Natural killer cell (primary cell): Measurements from ENCODE around the gene TIMM10B. TPM values are rescaled to one million over a fixed set of nuclear protein-coding genes. Genes with fewer than 3 reads are reported as not detected.

Source experiments
- ATAC-seq, 3 donors: fragments of 150-1000 bp in 2 of 3; fragments of 200-7000 bp in 1 of 3; cut with Tn5 transposase; 1 replicate in 1 of 3; 2 replicates in 2 of 3; pipeline ENCODE4 v1.10.0; 2021; ENCODE audit warnings: mild to moderate bottlenecking in 2 of 3, moderate library complexity in 2 of 3
- DNase-seq, 2 donors: peaks; one replicate each; pipeline versions ENCODE4 v3.0.0 to v3.0.0-alpha.2; 2013 to 2021; ENCODE audit warnings: mixed read lengths in 1 of 2
- H3K27ac ChIP-seq: one replicate; pipeline ENCODE4 v1.5.1; 2013; ENCODE audit warnings: mild to moderate bottlenecking, low read length
- H3K27me3 ChIP-seq: one replicate; pipeline ENCODE4 v1.6.1; 2013; ENCODE audit warnings: low read length; ENCODE audit not compliant: control insufficient read depth, insufficient read depth
- H3K36me3 ChIP-seq: one replicate; pipeline ENCODE4 v1.6.1; 2013; ENCODE audit warnings: low read length; ENCODE audit not compliant: control insufficient read depth, insufficient read depth
- H3K4me1 ChIP-seq: one replicate; pipeline ENCODE4 v1.6.1; 2013; ENCODE audit warnings: low read length; ENCODE audit not compliant: control insufficient read depth, insufficient read depth
- H3K4me3 ChIP-seq: one replicate; pipeline ENCODE4 v1.5.1; 2013; ENCODE audit warnings: low read length
- H3K9me3 ChIP-seq: one replicate; pipeline ENCODE4 v1.6.1; 2013; ENCODE audit warnings: low read length; ENCODE audit not compliant: control insufficient read depth, insufficient read depth
- H3K27ac Mint-ChIP-seq, 2 donors: one replicate each; pipeline ENCODE4 v1.8.0; 2022; ENCODE audit warnings: mild to moderate bottlenecking in 2 of 2, mixed read lengths in 2 of 2, moderate library complexity in 1 of 2
- H3K27me3 Mint-ChIP-seq, 2 donors: one replicate each; pipeline ENCODE4 v1.8.0; 2022; ENCODE audit warnings: low read depth in 2 of 2, mixed read lengths in 2 of 2
- H3K36me3 Mint-ChIP-seq: one replicate; pipeline ENCODE4 v1.8.0; 2022; ENCODE audit warnings: mixed read lengths
- H3K4me1 Mint-ChIP-seq, 2 donors: one replicate each; pipeline ENCODE4 v1.8.0; 2022; ENCODE audit warnings: mixed read lengths in 2 of 2
- H3K4me3 Mint-ChIP-seq: one replicate; pipeline ENCODE4 v1.8.0; 2022; ENCODE audit warnings: mild to moderate bottlenecking, moderate library complexity, mixed read lengths
- H3K9me3 Mint-ChIP-seq, 2 donors: one replicate each; pipeline ENCODE4 v1.8.0; 2022; ENCODE audit warnings: mixed read lengths in 2 of 2
- WGBS: methylation state at CpG from one replicate; pipeline ENCODE4 v1.1.7; 2013; ENCODE audit warnings: missing lambda C conversion rate; ENCODE audit not compliant: insufficient coverage; 5-methylcytosine and 5-hydroxymethylcytosine counted together
- intact Hi-C: fragments of 100-400 bp; cut with micrococcal nuclease; formaldehyde crosslinking; loops from one replicate; pipeline ENCODE4 v1.14.2; 2022
- total RNA-seq, 4 donors: library from RNA; stranded (reverse); fragments of 120-200 nt in 1 of 4; gene quantifications; one replicate each; pipeline versions ENCODE4 v1.2.3 to v1.2.4, GENCODE V29; 2013 to 2022
- TF ChIP-seq, protein P1 (sequence below): fragments of 200-600 bp; IDR thresholded peaks from one replicate; pipeline ENCODE4 v1.8.0; 2022; ENCODE audit warnings: antibody characterized with exemption

Gene TIMM10B
- total RNA-seq, 3 donors from 2014 or later (not counting 1 experiment from before 2014, with no cell fraction given), result 69.6 to 92.8 (median 71.4) TPM

- H3K9me3 ChIP-seq, result no peaks in the 10 kb centered on the region
- 93% methylated on average over 4 of the region's 4 CpGs for WGBS
- intact Hi-C loops, result no loop called here
- no peak overlapping the region for H3K4me3 Mint-ChIP-seq
- peaks cover 15% of the 10 kb centered on the region for H3K4me1 ChIP-seq
- H3K4me3 ChIP-seq, result no peak overlapping the region
- H3K36me3 ChIP-seq, result no peaks in the 10 kb centered on the region
- no peaks in the 10 kb centered on the region for H3K9me3 Mint-ChIP-seq
- no peaks in the 10 kb centered on the region for H3K27me3 ChIP-seq
- H3K27ac ChIP-seq, result no peak overlapping the region
- ATAC-seq, result no peak
- no peaks in the 10 kb centered on the region for H3K27me3 Mint-ChIP-seq
- TF ChIP-seq, protein P1, sequence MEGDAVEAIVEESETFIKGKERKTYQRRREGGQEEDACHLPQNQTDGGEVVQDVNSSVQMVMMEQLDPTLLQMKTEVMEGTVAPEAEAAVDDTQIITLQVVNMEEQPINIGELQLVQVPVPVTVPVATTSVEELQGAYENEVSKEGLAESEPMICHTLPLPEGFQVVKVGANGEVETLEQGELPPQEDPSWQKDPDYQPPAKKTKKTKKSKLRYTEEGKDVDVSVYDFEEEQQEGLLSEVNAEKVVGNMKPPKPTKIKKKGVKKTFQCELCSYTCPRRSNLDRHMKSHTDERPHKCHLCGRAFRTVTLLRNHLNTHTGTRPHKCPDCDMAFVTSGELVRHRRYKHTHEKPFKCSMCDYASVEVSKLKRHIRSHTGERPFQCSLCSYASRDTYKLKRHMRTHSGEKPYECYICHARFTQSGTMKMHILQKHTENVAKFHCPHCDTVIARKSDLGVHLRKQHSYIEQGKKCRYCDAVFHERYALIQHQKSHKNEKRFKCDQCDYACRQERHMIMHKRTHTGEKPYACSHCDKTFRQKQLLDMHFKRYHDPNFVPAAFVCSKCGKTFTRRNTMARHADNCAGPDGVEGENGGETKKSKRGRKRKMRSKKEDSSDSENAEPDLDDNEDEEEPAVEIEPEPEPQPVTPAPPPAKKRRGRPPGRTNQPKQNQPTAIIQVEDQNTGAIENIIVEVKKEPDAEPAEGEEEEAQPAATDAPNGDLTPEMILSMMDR, result no peak
- no peak for DNase-seq
- H3K36me3 Mint-ChIP-seq, result no peaks in the 10 kb centered on the region
- no peak overlapping the region for H3K27ac Mint-ChIP-seq
- no peaks in the 10 kb centered on the region for H3K4me1 Mint-ChIP-seq
Measured at GRCh38 chr11:6442441-6442840, 38.9 kb upstream of the TIMM10B start.

DNA sequence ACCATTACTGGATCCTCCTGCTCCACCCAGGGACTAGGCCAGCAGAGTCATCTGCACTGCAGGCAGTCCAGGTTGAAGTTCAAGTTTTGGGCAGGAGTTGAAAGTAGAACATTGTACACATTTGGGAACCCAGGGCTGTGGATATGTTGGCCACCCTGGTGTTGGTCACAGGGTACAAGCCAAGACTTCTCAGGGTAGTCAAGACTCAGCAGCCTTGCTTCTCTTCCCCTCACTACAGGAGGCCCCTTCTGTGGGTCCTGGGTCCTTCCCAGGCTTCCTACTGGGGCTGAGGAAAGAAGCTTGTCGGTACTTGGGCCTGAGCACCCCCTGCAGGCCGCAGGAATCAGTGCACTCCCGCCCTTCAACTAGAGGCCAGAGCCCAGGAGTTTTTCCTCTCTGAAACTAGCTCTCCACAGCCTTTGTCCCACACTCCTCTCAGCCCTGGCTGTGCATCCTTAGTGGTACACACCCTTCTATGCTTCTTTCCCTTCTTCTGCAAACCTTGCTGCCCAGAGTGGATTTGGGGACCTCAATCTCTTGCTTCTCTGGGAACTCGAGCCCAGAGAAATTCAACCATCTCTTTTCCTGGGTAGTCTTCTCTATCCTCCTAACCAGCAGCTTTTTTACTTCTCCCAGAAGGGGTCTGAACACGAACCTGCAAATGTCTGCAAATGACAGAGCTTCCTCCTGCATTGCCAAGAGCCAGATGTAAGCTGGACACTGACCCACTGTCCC, 37.9 kb upstream of the TIMM10B start:
- H3K27me3 Mint-ChIP-seq, result no peaks in the 10 kb centered on the region
- no peaks in the 10 kb centered on the region for H3K4me1 Mint-ChIP-seq
- H3K4me3 Mint-ChIP-seq, result no peak overlapping the region
- no peaks in the 10 kb centered on the region for H3K36me3 Mint-ChIP-seq
- H3K27ac Mint-ChIP-seq, result no peak overlapping the region
- H3K27me3 ChIP-seq, result no peaks in the 10 kb centered on the region
- ATAC-seq (peak; percentile 66 to 96 (median 89)), DNase-seq (peak; percentile 45 to 82)
- intact Hi-C loops, result loop anchor here (1.0 kb wide), 1 partner anchor 64 kb away; no protein-coding TSS in a partner anchor
- H3K27ac ChIP-seq, result no peak overlapping the region
- TF ChIP-seq, protein P1, result peak; percentile 82
- H3K4me3 ChIP-seq, result no peak overlapping the region
- WGBS, result 24% methylated on average over 5 of the region's 5 CpGs
- H3K9me3 ChIP-seq, result no peaks in the 10 kb centered on the region
- no peaks in the 10 kb centered on the region for H3K9me3 Mint-ChIP-seq
- no peaks in the 10 kb centered on the region for H3K36me3 ChIP-seq
- H3K4me1 ChIP-seq, result peaks cover 5% of the 10 kb centered on the region

DNA sequence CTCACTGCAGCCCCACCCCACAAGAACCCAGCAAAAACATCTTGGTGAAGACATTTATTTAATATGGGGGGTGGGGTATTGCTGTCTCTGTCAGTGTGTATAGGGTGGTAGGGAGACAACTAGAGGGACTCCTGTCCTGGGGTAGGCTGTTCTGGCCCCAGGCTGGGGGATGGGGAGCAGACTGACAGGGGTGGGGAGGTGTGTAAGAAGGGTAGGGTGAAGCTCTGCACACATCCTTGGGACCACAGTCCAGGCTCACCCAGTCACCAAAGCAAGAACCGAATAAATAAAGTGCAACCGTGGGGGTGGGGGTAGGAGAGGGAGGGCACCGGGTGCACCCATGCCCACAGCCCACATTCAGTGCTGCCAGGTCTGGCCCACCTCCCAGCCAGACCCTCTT, 32.7 kb upstream of the TIMM10B start:
- intact Hi-C loops, result no loop called here
- H3K27ac ChIP-seq, result no peak overlapping the region
- Mint-ChIP-seq H3K9me3 (no peaks in the 10 kb centered on the region), H3K4me1 (no peaks in the 10 kb centered on the region), H3K4me3 (no peak overlapping the region), H3K27ac (no peak overlapping the region), H3K27me3 (no peaks in the 10 kb centered on the region), H3K36me3 (no peaks in the 10 kb centered on the region)
- H3K36me3 ChIP-seq, result peaks cover 12% of the 10 kb centered on the region
- H3K27me3 ChIP-seq, result no peaks in the 10 kb centered on the region
- WGBS, result no CpG with 5 or more reads among the region's 3 CpGs
- no peaks in the 10 kb centered on the region for H3K9me3 ChIP-seq
- no peak for ATAC-seq
- TF ChIP-seq, protein P1, result no peak
- no peak overlapping the region for H3K4me3 ChIP-seq
- H3K4me1 ChIP-seq, result no peaks in the 10 kb centered on the region
- DNase-seq, result no peak

GRCh38 chr11:6452219-6452618, 29.1 kb upstream of the TIMM10B start:
- Histone ChIP-seq H3K27me3 (no peaks in the 10 kb centered on the region), H3K9me3 (no peaks in the 10 kb centered on the region), H3K4me3 (no peak overlapping the region), H3K4me1 (no peaks in the 10 kb centered on the region), H3K36me3 (peaks cover 27% of the 10 kb centered on the region), H3K27ac (no peak overlapping the region)
- intact Hi-C loops, result no loop called here
- no peak overlapping the region for H3K4me3 Mint-ChIP-seq
- DNase-seq (no peak), ATAC-seq (no peak)
- H3K36me3 Mint-ChIP-seq, result peaks cover 5% of the 10 kb centered on the region
- no peak overlapping the region for H3K27ac Mint-ChIP-seq
- H3K4me1 Mint-ChIP-seq, result no peaks in the 10 kb centered on the region
- 97% methylated on average over 3 of the region's 3 CpGs for WGBS
- no peaks in the 10 kb centered on the region for H3K9me3 Mint-ChIP-seq
- H3K27me3 Mint-ChIP-seq, result no peaks in the 10 kb centered on the region
- TF ChIP-seq, protein P1, result no peak
